Esophagus muscularis mucosa (tissue), 4 donors: Measurements from ENCODE around the gene MYCT1.

Experiments used
- EP300 ChIP-seq: sonication (generic); formaldehyde crosslinking; IDR thresholded peaks from one replicate; pipeline ENCODE4 v1.6.1; 2017; ENCODE audit warnings: antibody characterized with exemption
- POLR2A ChIP-seq: fragments of 450-650 bp; IDR thresholded peaks from one replicate; pipeline ENCODE4 v1.6.1; 2017; ENCODE audit warnings: antibody characterized with exemption, moderate library complexity, mild to moderate bottlenecking, low read depth
- POLR2AphosphoS5 ChIP-seq, 2 donors: sonication (generic); formaldehyde crosslinking; IDR thresholded peaks; one replicate each; pipeline ENCODE4 v1.6.1; 2017; ENCODE audit warnings: antibody characterized with exemption in 2 of 2
- TF ChIP-seq, protein P1 (sequence below), 3 experiments: fragments of 200-600 bp in 2 of 3; fragments of 450-650 bp in 1 of 3; sonication (generic) in 2 of 3; IDR thresholded peaks; one replicate each; pipeline ENCODE4 v1.5.1; 2017 to 2019; ENCODE audit warnings: antibody characterized with exemption in 3 of 3, mild to moderate bottlenecking in 2 of 3, moderate library complexity in 1 of 3

DNA sequence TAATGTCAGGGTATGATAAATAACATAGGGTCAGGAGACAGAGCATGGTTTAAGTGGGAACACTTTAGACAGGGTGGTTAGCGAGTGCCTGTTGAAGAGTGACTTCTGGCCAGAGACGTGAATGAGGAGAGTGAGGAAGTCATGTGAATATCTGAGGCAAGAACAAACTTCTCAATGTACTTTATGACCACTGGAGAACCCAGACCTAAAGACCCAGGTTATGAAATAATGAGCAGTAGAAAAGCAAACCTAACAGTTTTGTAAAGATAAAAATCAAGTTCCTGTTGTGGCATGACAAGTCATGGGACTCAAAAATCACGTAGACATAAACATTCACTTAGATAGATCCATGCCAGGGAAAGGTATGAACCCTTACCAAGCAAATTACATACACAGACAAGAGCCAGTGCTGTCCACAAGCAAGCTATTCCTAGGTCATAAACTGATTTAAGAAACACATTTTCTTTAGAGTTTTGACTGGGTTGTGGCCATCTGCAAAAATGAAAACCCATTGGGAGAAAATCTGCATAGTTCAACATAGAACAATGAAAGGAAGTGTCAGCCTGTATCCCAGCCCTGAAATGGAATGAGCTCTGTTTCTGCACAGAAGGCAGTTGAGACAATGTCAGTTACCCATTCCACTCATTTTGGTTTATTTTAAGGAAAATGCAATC is 2.2 kb upstream of the MYCT1 start:
- TF ChIP-seq, protein P1, sequence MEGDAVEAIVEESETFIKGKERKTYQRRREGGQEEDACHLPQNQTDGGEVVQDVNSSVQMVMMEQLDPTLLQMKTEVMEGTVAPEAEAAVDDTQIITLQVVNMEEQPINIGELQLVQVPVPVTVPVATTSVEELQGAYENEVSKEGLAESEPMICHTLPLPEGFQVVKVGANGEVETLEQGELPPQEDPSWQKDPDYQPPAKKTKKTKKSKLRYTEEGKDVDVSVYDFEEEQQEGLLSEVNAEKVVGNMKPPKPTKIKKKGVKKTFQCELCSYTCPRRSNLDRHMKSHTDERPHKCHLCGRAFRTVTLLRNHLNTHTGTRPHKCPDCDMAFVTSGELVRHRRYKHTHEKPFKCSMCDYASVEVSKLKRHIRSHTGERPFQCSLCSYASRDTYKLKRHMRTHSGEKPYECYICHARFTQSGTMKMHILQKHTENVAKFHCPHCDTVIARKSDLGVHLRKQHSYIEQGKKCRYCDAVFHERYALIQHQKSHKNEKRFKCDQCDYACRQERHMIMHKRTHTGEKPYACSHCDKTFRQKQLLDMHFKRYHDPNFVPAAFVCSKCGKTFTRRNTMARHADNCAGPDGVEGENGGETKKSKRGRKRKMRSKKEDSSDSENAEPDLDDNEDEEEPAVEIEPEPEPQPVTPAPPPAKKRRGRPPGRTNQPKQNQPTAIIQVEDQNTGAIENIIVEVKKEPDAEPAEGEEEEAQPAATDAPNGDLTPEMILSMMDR (IDR thresholded peaks at IDR 0.05), result no peak
- no peak for TF ChIP-seq POLR2AphosphoS5 (IDR thresholded peaks at IDR 0.05)
- TF ChIP-seq POLR2A, result no peak
- no peak for TF ChIP-seq EP300
